Measurements from ENCODE around the gene NDST3. TPM values are rescaled to one million over a fixed set of nuclear protein-coding genes. Genes with fewer than 3 reads are reported as not detected.

NDST3 gene
- total RNA-seq, 1 experiment from 2014 or later = not detected

- DNase-seq (ENCODE audit: low read depth, low spot score) (no peak), ATAC-seq (no peak)
- Histone ChIP-seq H3K4me3 (ENCODE audit: low read depth in 2 of 2, low read length in 2 of 2) (no peak overlapping the region), H3K9me3 (ENCODE audit: control insufficient read depth, insufficient read depth, low read depth, low read length) (no peaks in the 10 kb centered on the region), H3K4me1 (ENCODE audit: control insufficient read depth, insufficient read depth, low read length) (no peaks in the 10 kb centered on the region), H3K36me3 (ENCODE audit: control insufficient read depth, insufficient read depth, low read length) (no peaks in the 10 kb centered on the region), H3K27ac (ENCODE audit: low read length) (no peak overlapping the region), H3K27me3 (ENCODE audit: control insufficient read depth, insufficient read depth, low read length) (no peaks in the 10 kb centered on the region)
- intact Hi-C loops (cut with micrococcal nuclease; ENCODE audit: unreplicated experiment) (no loop called here), in situ Hi-C loops (cut with HindIII; ENCODE audit: low pct_unique_long_range_greater_than_20kb, low sequenced_read_pairs) (no loop called here)
- POLR2A ChIA-PET = no interaction called here
- CTCF ChIA-PET = no interaction called here
- TF ChIP-seq, protein P1, sequence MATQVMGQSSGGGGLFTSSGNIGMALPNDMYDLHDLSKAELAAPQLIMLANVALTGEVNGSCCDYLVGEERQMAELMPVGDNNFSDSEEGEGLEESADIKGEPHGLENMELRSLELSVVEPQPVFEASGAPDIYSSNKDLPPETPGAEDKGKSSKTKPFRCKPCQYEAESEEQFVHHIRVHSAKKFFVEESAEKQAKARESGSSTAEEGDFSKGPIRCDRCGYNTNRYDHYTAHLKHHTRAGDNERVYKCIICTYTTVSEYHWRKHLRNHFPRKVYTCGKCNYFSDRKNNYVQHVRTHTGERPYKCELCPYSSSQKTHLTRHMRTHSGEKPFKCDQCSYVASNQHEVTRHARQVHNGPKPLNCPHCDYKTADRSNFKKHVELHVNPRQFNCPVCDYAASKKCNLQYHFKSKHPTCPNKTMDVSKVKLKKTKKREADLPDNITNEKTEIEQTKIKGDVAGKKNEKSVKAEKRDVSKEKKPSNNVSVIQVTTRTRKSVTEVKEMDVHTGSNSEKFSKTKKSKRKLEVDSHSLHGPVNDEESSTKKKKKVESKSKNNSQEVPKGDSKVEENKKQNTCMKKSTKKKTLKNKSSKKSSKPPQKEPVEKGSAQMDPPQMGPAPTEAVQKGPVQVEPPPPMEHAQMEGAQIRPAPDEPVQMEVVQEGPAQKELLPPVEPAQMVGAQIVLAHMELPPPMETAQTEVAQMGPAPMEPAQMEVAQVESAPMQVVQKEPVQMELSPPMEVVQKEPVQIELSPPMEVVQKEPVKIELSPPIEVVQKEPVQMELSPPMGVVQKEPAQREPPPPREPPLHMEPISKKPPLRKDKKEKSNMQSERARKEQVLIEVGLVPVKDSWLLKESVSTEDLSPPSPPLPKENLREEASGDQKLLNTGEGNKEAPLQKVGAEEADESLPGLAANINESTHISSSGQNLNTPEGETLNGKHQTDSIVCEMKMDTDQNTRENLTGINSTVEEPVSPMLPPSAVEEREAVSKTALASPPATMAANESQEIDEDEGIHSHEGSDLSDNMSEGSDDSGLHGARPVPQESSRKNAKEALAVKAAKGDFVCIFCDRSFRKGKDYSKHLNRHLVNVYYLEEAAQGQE (IDR thresholded peaks at IDR 0.05; ENCODE audit: insufficient read depth in 1 of 2, low read depth in 2 of 2, low read length in 1 of 2) = no peak
- BruUV-seq (replicated peaks) = no TSS peak
Measured at GRCh38 chr4:118173956-118174725, 139.9 kb downstream of the NDST3 start.

DNA sequence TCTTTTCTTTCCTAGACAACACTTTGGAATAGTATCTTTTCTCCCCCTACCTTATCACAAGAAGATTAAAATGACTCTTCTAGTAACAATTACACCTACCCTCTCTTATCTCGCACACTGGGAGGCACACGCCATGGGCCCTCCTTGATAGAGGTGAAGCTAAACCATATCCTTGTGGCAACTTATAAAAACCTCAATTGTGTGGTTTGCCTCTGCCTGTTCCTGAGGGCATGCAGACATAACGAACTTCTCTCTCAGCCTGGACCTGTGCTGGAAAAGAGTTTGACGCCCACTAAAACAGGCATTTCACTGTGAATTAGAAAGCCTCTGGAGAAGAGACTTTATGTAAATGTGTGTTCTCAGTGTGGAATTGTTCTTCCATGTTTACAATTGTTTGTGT lies 141.2 kb downstream of the NDST3 start:
- no peak overlapping the region for H3K4me3 ChIP-seq (ENCODE audit: low read depth in 2 of 2, low read length in 2 of 2)
- in situ Hi-C loops (cut with HindIII; ENCODE audit: low pct_unique_long_range_greater_than_20kb, low sequenced_read_pairs) = no loop called here
- CTCF ChIA-PET = no interaction called here
- no peak for ATAC-seq
- intact Hi-C loops (cut with micrococcal nuclease; ENCODE audit: unreplicated experiment) = no loop called here
- no TSS peak for BruUV-seq (replicated peaks)
- H3K36me3 ChIP-seq (ENCODE audit: control insufficient read depth, insufficient read depth, low read length) = no peaks in the 10 kb centered on the region
- no peaks in the 10 kb centered on the region for H3K27me3 ChIP-seq (ENCODE audit: control insufficient read depth, insufficient read depth, low read length)
- no peak for TF ChIP-seq SIN3A (IDR thresholded peaks at IDR 0.05; ENCODE audit: borderline replicate concordance, insufficient read depth, low read depth, low read length)
- no peak for TF ChIP-seq TCF7L2 (IDR thresholded peaks at IDR 0.05; ENCODE audit: low read depth, low read length)
- TF ChIP-seq CTCF (IDR thresholded peaks at IDR 0.05) = no peak
- no peak for TF ChIP-seq POLR2AphosphoS5 (IDR thresholded peaks at IDR 0.05; ENCODE audit: low read depth, low read length)
- TF ChIP-seq, protein P1 (IDR thresholded peaks at IDR 0.05; ENCODE audit: insufficient read depth in 1 of 2, low read depth in 2 of 2, low read length in 1 of 2) = no peak
- H3K9me3 ChIP-seq (ENCODE audit: control insufficient read depth, insufficient read depth, low read depth, low read length) = no peaks in the 10 kb centered on the region
- POLR2A ChIA-PET = no interaction called here
- H3K4me1 ChIP-seq (ENCODE audit: control insufficient read depth, insufficient read depth, low read length) = no peaks in the 10 kb centered on the region
- DNase-seq (ENCODE audit: low read depth, low spot score) = no peak
- no peak overlapping the region for H3K27ac ChIP-seq (ENCODE audit: low read length)

All from Panc1 (cell line).